ENCODE results near the gene MRPS26.

DNA sequence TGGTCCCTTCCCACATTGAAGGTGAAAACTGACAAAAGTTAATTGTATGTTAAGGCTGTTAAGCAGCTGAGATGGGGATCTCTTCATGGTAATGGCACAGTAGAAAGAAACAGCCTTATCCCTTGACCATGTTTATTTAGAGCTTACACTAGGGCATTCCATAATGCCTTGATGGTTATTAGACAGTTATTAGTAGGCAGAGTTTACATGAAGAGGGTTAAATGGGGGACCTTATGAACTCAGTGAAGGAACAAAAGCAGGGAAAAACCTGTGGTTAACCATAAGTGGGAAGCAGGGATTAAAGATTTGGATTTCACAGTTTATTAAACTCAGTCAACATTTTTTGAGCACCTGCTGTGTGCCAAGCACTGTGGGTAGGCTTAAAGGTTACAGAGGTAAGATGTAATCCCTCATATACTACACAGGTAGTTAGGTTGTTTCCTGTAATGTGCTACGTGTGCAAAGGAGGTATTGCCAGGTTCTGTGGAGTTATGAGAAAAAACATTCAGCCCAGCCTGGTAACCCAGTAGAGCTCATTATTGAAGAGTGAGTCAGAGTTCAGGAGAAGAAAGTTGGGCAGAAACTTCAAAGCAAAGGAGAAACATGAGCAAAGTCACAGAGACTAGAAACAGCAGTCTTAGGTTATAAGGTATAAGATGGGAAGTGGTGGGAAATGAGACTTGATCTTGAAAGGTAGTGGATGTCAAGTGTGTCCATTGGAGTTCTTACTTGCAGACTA is 34.7 kb upstream of the MRPS26 start:
- TF ChIP-seq, protein P1, sequence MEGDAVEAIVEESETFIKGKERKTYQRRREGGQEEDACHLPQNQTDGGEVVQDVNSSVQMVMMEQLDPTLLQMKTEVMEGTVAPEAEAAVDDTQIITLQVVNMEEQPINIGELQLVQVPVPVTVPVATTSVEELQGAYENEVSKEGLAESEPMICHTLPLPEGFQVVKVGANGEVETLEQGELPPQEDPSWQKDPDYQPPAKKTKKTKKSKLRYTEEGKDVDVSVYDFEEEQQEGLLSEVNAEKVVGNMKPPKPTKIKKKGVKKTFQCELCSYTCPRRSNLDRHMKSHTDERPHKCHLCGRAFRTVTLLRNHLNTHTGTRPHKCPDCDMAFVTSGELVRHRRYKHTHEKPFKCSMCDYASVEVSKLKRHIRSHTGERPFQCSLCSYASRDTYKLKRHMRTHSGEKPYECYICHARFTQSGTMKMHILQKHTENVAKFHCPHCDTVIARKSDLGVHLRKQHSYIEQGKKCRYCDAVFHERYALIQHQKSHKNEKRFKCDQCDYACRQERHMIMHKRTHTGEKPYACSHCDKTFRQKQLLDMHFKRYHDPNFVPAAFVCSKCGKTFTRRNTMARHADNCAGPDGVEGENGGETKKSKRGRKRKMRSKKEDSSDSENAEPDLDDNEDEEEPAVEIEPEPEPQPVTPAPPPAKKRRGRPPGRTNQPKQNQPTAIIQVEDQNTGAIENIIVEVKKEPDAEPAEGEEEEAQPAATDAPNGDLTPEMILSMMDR (conservative IDR thresholded peaks at IDR 0.05; ENCODE audit: low read depth, low read length), result no peak
- no peak for TF ChIP-seq EZH2phosphoT487 (IDR thresholded peaks at IDR 0.05; ENCODE audit: borderline replicate concordance, low read length)
- TF ChIP-seq EZH2 (IDR thresholded peaks at IDR 0.05; ENCODE audit: low read length, unreplicated experiment), result no peak

All from PC-3 (cell line).